ENCODE data around the gene FANCC. TPM values are rescaled to one million over a fixed set of nuclear protein-coding genes. Genes with fewer than 3 reads are reported as not detected.

Gene FANCC
- total and polyA plus RNA-seq, 2 of the 13 experiments (the other 11 are each of a cell fraction or from before 2014, with no cell fraction given), result 7.4 to 8.6 TPM

DNA sequence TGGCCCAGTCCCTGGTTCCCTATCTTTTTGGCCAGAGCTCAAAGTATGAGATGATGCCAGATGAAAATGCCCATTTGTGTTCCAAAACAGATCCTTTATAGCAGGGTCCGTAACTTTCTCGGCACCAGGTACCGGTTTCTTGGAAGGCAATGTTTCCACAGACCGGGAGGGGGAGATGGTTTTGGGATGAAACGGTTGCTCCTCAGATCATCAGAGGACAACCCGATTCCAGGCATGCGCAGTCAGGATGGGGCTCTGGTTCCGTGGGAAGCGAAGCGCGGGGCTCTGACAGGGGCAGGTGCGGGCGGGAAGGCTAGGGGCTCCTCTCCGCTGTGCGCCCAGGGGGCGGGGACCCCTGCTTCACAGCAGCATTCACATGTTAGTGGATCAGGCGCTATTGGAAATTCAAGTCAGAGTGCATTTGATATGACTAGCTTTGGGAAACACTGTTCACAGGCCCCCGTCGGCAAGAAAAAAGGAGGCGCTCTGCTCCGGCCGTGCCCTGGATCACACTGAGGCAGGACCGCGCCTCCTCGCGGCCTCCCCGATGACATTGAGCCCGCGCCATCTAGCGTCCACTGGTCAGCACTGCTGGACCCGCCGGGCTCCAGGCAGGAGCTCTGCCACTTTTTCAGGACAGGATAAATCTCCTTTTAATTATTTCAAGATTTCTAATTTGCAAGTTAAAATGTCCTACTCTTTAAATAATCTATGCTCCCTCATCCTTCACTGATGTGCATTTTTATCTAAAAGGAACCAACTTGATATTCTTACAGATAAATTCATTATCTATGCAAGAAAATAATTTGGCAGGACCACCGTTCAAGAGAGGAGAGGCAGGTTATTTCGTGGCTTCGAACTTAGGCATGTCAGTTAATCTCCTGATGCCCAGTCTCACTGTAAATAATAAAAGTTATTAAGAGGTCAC lies 190.0 kb downstream of the FANCC start (continued):
- no peak for TF ChIP-seq ZNF710 (CRISPR knock-in tag; IDR thresholded peaks at IDR 0.05; ENCODE audit: borderline replicate concordance)
- TF ChIP-seq ZNF235 (CRISPR knock-in tag; IDR thresholded peaks at IDR 0.05; ENCODE audit: borderline replicate concordance), result no peak
- TF ChIP-seq, protein P1, sequence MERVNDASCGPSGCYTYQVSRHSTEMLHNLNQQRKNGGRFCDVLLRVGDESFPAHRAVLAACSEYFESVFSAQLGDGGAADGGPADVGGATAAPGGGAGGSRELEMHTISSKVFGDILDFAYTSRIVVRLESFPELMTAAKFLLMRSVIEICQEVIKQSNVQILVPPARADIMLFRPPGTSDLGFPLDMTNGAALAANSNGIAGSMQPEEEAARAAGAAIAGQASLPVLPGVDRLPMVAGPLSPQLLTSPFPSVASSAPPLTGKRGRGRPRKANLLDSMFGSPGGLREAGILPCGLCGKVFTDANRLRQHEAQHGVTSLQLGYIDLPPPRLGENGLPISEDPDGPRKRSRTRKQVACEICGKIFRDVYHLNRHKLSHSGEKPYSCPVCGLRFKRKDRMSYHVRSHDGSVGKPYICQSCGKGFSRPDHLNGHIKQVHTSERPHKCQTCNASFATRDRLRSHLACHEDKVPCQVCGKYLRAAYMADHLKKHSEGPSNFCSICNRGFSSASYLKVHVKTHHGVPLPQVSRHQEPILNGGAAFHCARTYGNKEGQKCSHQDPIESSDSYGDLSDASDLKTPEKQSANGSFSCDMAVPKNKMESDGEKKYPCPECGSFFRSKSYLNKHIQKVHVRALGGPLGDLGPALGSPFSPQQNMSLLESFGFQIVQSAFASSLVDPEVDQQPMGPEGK (CRISPR knock-in tag; IDR thresholded peaks at IDR 0.05), result no peak
- TF ChIP-seq ZBTB21 (CRISPR knock-in tag; IDR thresholded peaks at IDR 0.05), result no peak

GRCh38 chr9:95126739-95127138 lies 190.8 kb downstream of the FANCC start:
- Histone ChIP-seq H4K20me1 (ENCODE audit: insufficient read depth, low read length) (no peaks in the 10 kb centered on the region), H3K4me1 (ENCODE audit: insufficient read depth, low read length) (peaks cover 24% of the 10 kb centered on the region), H3K9me3 (ENCODE audit: low read length) (no peaks in the 10 kb centered on the region), H3K4me3 (replicated peaks in 1 of 3; ENCODE audit: insufficient read depth in 1 of 3, low read depth in 2 of 3, low read length in 3 of 3) (no peak overlapping the region), H3K4me2 (ENCODE audit: low read depth, low read length) (no peak overlapping the region), H3K36me3 (replicated peaks in 1 of 2; ENCODE audit: control insufficient read depth in 1 of 2, insufficient read depth in 2 of 2, low read length in 2 of 2) (no peaks in the 10 kb centered on the region; a peak in 1 of 5 replicates), H3K27me3 (ENCODE audit: control insufficient read depth in 1 of 2, insufficient read depth in 2 of 2, low read length in 2 of 2) (no peaks in the 10 kb centered on the region), H3K79me2 (ENCODE audit: insufficient read depth, low read length) (no peaks in the 10 kb centered on the region), H3K9ac (ENCODE audit: insufficient read depth, low read depth, low read length) (no peak overlapping the region), H2AFZ (ENCODE audit: low read length) (no peak overlapping the region), H3K27ac (ENCODE audit: extremely low read length, insufficient read depth, low read length) (no peak overlapping the region)
- in situ Hi-C loops (cut with HindIII; ENCODE audit: extremely low pct_ligation_motif_present, low pct_unique_long_range_greater_than_20kb) (no loop called here), intact Hi-C loops (cut with micrococcal nuclease; ENCODE audit: unreplicated experiment) (no loop called here)
- 92% methylated on average over 9 of the region's 9 CpGs for WGBS (ENCODE audit: low lambda C conversion rate)
- DNase-seq (ENCODE audit: low spot score) (no peak), ATAC-seq (no peak), FAIRE-seq (no peak)
- BruUV-seq (replicated peaks), result no TSS peak
- POLR2A ChIA-PET, result interaction anchor here (1.4 kb wide), 1 partner anchor 119 kb away, joined by 3 read pairs; no protein-coding TSS in a partner anchor
- CTCF ChIA-PET (ENCODE audit: low intra/inter-chr PET ratio, low total read pairs), result interaction anchor here (1.5 to 2.7 kb wide), 2 partner anchors 445 to 458 kb away, joined by 6 to 14 read pairs; no protein-coding TSS in a partner anchor
- TF ChIP-seq ZNF841 (CRISPR knock-in tag; IDR thresholded peaks at IDR 0.05; ENCODE audit: borderline replicate concordance) (no peak), KLF12 (CRISPR knock-in tag; IDR thresholded peaks at IDR 0.05; ENCODE audit: borderline replicate concordance) (no peak), KLF13 (CRISPR knock-in tag; IDR thresholded peaks at IDR 0.05) (no peak), SYNCRIP (IDR thresholded peaks at IDR 0.05; ENCODE audit: insufficient read depth, low read depth, low read length) (no peak), TCF7L2 (IDR thresholded peaks at IDR 0.05; ENCODE audit: low read depth, low read length) (no peak), SRSF9 (IDR thresholded peaks at IDR 0.05; ENCODE audit: borderline replicate concordance, insufficient read depth, low read depth, low read length, poor library complexity, severe bottlenecking) (no peak), NRL (CRISPR knock-in tag; IDR thresholded peaks at IDR 0.05; ENCODE audit: borderline replicate concordance) (no peak), THYN1 (CRISPR knock-in tag; IDR thresholded peaks at IDR 0.05; ENCODE audit: borderline replicate concordance, low read depth) (no peak), ZNF282 (IDR thresholded peaks at IDR 0.05; ENCODE audit: partially characterized antibody) (no peak), ZFP41 (CRISPR knock-in tag; IDR thresholded peaks at IDR 0.05; ENCODE audit: borderline replicate concordance) (no peak), ZC3H13 (CRISPR knock-in tag; IDR thresholded peaks at IDR 0.05) (no peak), NR3C1 (CRISPR knock-in tag; IDR thresholded peaks at IDR 0.05) (no peak), KAT8 (CRISPR knock-in tag; IDR thresholded peaks at IDR 0.05) (no peak), EP300 (IDR thresholded peaks at IDR 0.05; ENCODE audit: low read depth in 2 of 2, low read length in 2 of 2) (no peak), EP300 (CRISPR knock-in tag; IDR thresholded peaks at IDR 0.05; ENCODE audit: borderline replicate concordance) (no peak)
